GM10847 (cell line): ENCODE measurements around the gene HMGXB3.

Experiments used
- POLR2A ChIP-seq: IDR thresholded peaks from 2 replicates; pipeline ENCODE4 v1.6.1; 2011; ENCODE audit not compliant: insufficient read length; ENCODE audit errors: extremely low read depth

The HMGXB3 gene, protein sequence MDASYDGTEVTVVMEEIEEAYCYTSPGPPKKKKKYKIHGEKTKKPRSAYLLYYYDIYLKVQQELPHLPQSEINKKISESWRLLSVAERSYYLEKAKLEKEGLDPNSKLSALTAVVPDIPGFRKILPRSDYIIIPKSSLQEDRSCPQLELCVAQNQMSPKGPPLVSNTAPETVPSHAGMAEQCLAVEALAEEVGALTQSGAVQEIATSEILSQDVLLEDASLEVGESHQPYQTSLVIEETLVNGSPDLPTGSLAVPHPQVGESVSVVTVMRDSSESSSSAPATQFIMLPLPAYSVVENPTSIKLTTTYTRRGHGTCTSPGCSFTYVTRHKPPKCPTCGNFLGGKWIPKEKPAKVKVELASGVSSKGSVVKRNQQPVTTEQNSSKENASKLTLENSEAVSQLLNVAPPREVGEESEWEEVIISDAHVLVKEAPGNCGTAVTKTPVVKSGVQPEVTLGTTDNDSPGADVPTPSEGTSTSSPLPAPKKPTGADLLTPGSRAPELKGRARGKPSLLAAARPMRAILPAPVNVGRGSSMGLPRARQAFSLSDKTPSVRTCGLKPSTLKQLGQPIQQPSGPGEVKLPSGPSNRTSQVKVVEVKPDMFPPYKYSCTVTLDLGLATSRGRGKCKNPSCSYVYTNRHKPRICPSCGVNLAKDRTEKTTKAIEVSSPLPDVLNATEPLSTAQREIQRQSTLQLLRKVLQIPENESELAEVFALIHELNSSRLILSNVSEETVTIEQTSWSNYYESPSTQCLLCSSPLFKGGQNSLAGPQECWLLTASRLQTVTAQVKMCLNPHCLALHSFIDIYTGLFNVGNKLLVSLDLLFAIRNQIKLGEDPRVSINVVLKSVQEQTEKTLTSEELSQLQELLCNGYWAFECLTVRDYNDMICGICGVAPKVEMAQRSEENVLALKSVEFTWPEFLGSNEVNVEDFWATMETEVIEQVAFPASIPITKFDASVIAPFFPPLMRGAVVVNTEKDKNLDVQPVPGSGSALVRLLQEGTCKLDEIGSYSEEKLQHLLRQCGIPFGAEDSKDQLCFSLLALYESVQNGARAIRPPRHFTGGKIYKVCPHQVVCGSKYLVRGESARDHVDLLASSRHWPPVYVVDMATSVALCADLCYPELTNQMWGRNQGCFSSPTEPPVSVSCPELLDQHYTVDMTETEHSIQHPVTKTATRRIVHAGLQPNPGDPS (N-terminal part only)

DNA sequence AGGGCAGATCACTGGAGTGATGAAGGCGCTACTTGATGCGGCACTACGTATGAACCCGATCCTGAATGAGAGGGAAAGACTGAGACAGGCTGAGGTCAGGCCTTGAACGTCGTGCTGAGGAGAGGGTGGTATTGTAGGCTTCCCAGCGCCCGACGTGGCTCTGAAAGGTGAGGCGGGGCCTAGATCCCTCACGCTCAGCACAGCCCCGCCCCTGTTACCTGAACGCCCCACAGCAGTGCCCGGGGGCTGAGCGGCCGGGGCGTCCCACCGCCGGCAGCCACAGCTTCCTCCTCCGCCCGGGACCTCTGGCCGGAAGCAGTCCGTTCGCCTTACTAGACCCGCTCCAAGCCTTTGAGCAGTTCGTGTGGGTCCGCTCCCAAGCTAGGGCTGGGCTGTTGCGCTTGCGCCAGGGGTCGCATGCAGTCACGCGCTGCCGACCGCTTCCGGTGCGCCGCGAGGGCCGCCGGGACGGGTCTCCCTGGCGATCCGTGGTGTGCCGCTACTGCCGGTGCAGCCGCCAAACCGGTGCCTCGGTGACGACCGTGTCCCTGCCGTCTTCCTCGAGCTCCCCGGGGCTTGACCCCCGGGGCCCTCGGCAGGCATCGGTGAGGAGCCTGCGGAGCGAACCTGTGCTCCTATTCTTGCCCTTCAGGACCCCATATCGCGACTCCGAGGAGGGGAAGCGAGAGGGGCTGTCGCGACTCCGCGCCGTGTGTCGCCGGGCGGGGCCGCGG lies at the start of gene HMGXB3, which contains the start of gene TIGD6:
Gene HMGXB3 (plus strand): TSS at position 484 of the 734 bp plus-strand sequence. CDS start 4,114 bp downstream, outside the sequence.
Gene TIGD6 (minus strand): TSS at position 399 of the 734 bp plus-strand sequence. CDS start 4,306 bp downstream, outside the sequence.
- peak; percentile 92 for TF ChIP-seq POLR2A

DNA sequence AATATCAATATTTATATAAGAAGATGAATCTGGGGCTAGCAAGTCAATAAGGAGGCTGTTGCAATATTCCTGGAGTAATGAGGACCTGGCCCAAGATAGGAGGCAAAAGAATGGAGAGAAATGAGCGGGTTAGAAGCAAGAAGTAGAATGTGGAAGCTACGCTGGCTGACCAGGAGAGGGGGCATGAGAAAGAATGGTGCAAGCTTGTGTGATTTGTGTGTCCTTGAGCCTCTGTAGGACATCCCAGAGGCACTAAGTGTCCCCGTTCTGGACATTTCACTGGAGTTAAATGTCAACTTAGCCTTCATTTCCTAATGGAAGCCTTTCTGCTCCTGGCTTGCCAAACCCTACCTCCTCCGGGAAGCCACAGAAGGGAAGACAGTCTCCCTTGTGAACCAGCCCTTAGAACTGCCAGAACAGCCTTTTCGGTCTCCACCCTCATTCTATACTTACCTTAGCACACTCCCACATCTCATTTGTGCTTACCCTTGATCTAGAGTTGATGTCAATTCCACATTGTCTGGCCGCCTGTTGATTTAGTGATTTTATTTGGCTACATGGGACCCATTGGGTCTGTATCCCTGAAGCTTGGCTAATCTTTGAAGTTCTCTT lies 49.3 kb upstream of the HMGXB3 start:
- TF ChIP-seq POLR2A: no peak

DNA sequence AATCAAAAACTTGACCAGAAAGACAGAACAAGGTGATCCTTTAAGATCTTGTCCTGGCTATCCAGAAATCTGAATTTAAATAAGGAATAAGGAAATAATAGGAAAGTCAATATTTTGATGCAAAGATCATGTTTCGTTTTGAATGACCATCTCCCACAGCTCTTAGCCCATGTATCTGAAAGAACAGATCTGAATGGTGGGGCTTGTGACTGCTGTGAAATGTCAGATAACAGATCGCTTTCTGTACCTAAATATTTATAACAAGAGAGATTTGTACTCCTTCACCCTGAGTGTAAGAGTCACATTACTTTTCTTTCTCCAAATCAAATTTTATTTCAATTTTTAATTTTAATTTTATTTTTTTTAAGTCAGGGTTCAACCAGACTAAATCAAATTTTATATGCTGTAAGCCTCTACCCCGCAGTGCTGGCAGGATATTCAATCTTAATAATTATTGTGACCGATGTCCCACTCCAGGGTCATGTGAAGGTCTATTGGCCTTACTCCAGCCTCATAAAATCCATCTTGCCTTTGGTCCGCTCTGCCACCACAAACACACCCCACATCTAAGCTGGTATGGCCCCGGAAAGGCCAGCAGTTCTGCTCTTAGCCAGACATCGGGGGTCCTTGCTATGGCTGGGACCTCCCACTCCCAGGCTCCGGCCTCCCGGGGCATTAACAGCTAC lies 47.0 kb upstream of the HMGXB3 start:
- no peak for TF ChIP-seq POLR2A

DNA sequence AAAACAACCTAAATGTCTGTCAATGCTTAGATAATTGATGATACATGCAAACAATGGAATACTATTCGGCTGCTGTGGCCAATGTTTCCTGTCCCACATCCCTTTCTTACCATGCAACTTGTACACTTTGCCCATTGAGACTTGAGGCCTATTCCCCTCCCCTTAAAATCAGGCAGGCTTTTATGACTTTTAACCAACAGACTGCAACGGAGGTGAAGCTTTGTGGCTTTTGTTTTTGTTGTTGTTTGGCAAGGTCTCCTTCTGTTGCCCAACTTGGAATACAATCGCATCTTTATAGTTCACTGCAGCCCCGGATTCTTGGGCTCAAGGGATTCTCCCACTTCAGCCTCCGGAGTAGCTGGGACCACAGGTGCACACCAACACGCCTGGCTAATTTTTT lies 45.7 kb upstream of the HMGXB3 start:
- no peak for TF ChIP-seq POLR2A

DNA sequence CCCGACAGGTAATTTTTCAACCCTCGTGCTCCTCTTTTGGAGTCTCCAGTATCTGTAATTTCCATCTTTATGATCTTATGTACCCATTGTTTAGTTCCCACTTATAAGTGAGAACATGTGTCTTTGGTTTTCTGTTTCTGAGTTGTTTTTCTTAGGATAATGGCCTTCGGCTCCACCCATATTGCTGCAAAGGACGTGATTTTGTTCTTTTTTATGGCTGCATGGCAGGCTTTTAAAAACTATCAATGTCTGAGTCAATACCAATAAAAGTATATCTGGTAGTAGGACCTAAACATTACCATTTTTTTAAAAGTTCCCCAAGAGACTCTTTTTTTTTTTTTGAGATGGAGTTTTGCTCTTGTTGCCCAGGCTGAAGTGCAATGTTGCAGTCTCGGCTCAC lies 43.9 kb upstream of the HMGXB3 start:
- TF ChIP-seq POLR2A: no peak

DNA sequence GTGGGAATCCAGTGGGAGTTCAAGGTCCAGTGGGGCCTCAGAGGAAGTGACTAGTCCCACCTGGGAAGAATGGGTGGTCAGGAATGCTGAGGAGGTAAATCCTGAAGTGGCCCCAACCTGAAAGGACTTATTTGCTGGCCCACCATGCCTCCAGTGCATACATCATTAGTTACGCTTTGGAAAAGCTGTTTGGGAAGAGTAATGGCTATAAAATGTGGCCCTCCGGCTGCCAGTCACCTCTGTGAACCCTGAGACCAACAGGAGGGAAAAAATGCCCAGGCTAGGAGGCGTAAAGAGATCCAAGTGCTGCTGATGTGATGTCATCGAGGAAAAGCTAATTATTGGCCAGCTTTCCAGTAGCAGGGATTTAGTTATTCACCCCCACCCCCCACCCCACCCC lies 42.7 kb upstream of the HMGXB3 start:
- TF ChIP-seq POLR2A: no peak

DNA sequence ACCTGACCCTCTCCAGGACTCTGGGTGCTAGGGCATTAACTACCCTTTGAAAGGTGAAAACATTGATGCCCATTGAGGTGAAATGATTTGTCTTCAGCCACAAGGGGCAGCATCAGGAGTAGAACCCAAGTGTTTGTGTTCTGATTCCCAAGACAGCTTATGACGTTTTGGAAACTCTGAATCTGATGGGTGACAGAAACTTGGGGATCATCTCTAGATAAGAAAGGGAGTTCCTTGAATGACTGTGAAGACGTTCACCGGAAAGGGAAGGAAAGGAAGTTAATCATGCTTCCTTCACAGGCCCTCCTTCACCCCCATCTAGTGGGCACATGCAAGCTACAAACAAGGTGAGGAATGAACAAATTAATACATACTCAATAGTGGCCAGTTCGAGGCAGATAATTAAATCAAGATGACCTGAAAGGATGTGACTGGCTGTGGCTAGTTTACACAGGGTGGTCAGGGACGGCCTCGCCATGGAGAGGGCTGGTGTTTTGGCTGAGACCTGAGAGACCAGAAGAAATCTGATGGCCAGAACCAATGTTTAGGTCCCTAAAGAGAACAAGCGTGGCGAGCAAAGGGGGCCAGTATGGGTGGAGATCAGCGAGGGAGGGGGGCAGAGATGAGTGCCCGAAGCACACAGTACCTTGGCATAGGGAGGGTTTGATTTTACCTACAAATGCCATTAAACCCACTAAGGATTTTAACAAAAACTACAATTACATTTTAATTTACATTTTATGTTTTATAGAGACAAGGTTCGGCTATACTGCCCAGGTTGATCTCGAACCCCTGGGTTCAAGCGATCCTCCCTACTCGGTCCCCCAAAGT lies 40.9 kb upstream of the HMGXB3 start:
- TF ChIP-seq POLR2A: no peak

DNA sequence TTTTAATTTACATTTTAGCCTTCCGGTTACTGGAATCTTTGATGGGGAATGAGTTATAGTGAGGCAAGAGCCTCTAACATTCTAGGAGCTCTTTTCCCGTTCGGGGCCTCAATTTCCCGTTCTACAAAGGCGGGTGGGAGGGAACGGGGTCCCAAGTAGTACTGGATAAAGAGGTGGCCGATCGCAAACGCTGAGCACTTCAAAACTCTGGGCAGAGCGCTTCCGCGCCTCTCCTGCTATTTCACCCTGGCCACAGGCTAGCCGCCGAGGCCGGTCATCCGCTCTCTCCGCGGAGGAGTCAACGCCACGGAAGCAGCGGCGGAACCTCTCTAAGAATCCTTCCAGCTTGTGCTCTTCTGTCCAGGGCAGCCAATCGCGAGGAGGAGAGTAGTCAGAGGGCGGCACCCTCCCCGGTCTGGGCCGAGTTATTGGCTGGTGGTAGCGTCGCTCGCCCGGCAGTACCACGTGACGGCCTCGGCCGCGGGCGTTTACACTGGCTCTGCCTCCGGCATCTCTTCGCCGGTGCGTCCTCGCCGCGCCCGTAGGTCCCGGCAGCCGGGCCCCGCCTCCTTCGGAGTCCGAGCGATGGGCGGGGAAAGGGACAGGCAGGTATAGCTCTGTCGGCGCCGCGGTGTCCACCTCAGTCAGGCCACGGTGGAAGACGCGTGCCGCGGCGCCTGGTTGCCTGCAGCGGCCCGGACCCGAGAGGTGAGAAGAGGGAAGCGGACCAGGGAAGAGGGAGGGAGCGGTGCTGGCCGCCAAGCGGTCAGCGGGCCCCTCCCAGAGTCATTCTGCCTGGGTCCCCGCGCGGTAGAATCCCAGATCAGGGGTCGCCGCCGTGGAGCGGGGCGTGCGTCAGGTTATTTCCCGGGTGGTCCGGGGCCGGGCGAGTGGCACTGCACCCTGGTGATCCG lies 40.0 kb upstream of the HMGXB3 start, which contains the start of gene SLC26A2:
Gene SLC26A2 (plus strand): TSS at position 487 of the 914 bp plus-strand sequence. CDS start 16,895 bp downstream, outside the sequence.
- peak; percentile 95 for TF ChIP-seq POLR2A

DNA sequence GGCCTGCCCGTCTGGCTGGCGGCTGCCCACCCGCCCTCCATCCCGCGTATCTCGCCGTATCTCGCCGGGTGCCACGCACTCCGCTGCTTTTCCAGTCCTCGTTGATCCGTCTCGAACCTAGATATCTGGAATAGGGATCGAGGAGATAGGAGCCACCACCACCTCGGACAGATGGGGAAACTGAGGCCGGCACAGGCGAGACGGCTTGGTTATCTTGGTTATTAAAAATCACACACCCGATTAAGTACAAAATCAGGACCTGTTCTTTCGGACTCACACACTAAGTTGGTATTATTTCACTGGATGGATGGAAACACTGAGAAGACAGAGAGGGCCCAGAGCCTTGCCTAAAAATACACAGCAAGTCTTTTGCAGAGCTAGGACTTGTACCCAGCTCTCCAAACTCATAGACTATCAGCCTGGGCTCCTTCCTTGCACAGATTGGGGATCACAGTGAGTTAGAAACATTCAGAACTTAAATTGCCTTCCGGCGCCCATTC lies 39.3 kb upstream of the HMGXB3 start:
- no peak for TF ChIP-seq POLR2A

DNA sequence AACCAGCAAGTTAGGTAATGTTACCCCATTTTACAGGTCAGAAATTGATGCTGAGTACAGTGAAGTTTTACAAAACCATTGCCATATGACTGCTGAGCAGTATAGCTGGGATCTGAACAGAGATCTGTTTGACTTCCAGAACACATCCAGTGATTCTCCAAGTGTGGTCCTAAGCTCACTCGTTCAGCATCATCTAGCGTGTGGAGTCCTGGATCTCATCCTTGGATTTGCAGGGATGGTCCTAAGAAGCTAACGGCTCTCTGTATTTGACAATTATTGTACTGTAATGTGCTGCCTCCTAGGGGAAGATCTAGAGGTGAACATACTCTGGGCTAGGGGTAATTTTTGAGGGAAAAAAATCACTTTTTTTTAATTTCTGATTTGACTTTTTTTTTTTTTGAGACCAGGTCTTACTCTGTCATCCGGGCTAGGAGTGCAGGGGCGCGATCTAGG lies 38.6 kb upstream of the HMGXB3 start:
- TF ChIP-seq POLR2A: no peak

DNA sequence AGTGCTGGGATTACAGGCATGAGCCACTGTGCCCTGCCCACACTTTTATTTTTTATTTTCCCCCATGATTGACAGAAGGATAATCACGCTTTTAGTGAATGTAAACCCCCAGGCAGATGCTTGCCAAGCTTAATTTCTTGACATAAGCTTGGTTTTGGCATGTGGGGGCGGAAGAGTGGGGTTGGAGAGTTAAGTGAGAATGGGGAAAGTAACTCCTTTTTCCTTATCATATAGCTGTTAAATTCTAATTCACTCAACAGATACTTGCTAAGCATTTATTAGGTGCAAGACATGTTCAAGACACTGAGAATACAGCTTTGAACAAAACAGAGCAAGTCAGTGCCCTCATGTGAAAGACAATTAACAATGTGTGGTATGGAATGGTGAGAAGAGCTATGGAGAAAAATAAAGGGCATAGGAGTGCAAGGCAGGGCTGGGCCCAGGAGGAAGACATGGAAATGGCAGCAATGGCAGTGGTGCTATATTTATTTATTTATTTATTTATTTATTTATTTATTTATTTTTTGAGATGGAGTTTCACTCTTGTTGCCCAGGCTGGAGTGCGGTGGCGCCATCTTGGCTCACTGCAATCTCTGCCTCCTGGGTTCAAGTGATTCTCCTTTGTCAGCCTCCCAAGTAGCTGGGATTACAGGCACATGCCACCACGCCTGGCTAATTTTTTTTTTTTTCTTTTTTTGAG lies 37.8 kb upstream of the HMGXB3 start:
- no peak for TF ChIP-seq POLR2A
